ENCODE data around the gene ZNF619.
"Not testable (repeated sequence)": the region's sequence is repeated elsewhere in the genome, so short reads cannot be mapped to it uniquely, and the experiment has no call there.

ZNF619 gene

DNA sequence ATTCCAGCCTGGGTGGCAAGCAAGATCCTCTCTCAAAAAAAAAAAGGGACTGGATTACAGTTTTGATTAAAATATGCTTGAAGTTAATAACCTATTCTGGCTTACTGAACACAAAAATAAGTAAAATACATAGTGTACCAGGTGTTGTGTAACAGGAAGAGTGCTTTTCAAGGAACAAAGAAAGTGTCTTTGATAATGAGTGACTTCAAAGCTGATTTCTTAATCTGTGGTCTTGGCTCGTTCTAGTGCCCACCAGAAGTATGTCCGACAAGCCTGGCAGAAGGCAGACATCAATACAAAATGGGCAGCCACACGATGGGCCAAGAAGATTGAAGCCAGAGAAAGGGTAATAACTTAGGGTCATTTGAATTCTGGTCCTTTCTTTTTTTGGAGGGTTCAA lies 15.8 kb upstream of the ZNF619 start:
- Histone ChIP-seq H3K36me3 (peaks cover 74 to 86% (median 85%) of the 10 kb centered on the region in 11 experiments), H3K4me2 (peak overlapping the region in 8 of 11 experiments; percentile 2 to 94 (median 80); a peak in 11 of 22 replicates), H3K9ac (peak overlapping the region in 4 of 11 experiments; percentile 3 to 53 (median 16); a peak in 4 of 22 replicates), H3K27ac (peak overlapping the region in 1 of 11 experiments; percentile 12; a peak in 1 of 22 replicates), H3K4me1 (peaks cover 20 to 56% (median 46%) of the 10 kb centered on the region in 10 experiments), H3K27me3 (no peaks in the 10 kb centered on the region), H4K20me1 (peaks cover 25 to 90% (median 79%) of the 10 kb centered on the region in 11 experiments; a peak in 21 of 22 replicates), H3K9me3 (replicated peaks in 1 of 11) (no peaks in the 10 kb centered on the region), H3K4me3 (no peak overlapping the region)
- TF ChIP-seq Cebpa-rat (IDR thresholded peaks at IDR 0.05) = no peak

- not testable (repeated sequence) for H3K27me3 ChIP-seq; H3K9me3 ChIP-seq (replicated peaks in 1 of 11); H3K27ac ChIP-seq; H3K9ac ChIP-seq; H3K4me3 ChIP-seq
- Histone ChIP-seq H3K36me3 (peaks cover 82 to 100% (median 98%) of the 10 kb centered on the region in 11 experiments), H3K4me2 (peak overlapping the region in 1 of 11 experiments; percentile 11; a peak in 2 of 22 replicates), H3K4me1 (peaks cover 15 to 51% (median 41%) of the 10 kb centered on the region in 10 experiments), H4K20me1 (peaks cover 23 to 97% (median 94%) of the 10 kb centered on the region in 11 experiments; a peak in 21 of 22 replicates)
These were observed 14.1 kb upstream of the ZNF619 start for GRCh38 chr3:40462838-40463237.

DNA sequence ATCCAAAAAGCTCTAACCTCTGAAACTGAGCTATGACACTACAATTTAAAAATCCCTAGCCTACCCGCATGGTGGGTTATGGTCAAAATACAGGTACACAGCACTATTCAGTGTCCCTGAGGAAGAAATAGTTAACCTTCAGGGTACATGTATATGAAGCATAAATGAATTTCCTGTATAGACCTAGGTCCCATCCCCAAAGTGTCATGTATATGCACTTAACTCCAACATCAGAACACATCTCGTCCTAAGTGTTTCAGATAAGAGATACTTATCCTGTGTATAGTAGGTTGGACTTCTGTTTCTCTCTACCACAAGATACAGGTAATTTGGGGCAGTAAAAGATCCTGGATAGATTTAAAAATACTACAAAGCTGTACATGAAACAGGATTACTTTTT lies 13.3 kb upstream of the ZNF619 start:
- no peak overlapping the region for H3K4me3 ChIP-seq
- H3K9me3 ChIP-seq (replicated peaks in 1 of 11) = no peaks in the 10 kb centered on the region
- H3K27ac ChIP-seq = no peak overlapping the region
- H3K36me3 ChIP-seq = peaks cover 80 to 99% (median 95%) of the 10 kb centered on the region in 11 experiments
- H3K4me2 ChIP-seq = no peak overlapping the region; a peak in 1 of 22 replicates
- H3K27me3 ChIP-seq = no peaks in the 10 kb centered on the region
- no peak for TF ChIP-seq Cebpa-rat (IDR thresholded peaks at IDR 0.05)
- H3K9ac ChIP-seq = no peak overlapping the region
- H3K4me1 ChIP-seq = peaks cover 8 to 46% (median 36%) of the 10 kb centered on the region in 10 experiments
- peaks cover 15 to 96% (median 88%) of the 10 kb centered on the region in 11 experiments; a peak in 21 of 22 replicates for H4K20me1 ChIP-seq

DNA sequence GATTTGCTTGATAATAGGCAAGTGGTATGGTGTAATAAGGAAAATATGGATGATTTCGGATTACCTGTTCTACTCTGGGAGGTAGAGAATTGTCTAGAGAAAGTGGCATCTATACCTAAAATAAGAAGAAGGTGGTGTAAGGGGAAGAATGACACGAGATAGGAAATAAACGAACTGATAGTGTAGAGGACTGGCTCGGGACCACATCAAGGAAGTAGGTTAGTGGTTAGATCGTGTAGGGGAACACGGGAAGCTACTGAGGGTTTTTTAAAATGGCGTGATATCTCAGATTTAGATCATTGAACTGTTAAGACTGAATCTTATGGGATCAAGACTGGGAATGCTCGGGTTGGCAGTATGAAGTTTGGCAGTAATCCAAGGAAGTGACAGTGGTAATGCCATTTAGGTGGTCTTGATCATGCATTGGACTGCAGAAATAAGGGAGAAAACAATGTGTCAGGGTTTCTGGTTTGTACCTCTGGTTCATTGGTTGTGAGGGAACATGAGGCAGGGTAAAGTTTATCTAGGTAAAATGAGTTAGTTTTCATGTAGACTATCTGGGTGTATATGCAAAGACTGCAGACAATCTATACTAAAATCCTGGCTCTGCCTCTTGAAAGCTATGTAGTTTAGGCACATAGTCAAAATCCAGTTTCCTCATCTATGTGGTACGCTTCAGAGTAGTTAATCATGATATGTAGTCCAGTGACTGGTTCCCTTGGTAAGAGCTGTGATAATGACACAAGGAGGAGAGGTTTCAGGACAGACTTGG lies 12.4 kb upstream of the ZNF619 start:
- Histone ChIP-seq H3K36me3 (peaks cover 70 to 92% (median 86%) of the 10 kb centered on the region in 11 experiments), H3K4me3 (no peak overlapping the region)

DNA sequence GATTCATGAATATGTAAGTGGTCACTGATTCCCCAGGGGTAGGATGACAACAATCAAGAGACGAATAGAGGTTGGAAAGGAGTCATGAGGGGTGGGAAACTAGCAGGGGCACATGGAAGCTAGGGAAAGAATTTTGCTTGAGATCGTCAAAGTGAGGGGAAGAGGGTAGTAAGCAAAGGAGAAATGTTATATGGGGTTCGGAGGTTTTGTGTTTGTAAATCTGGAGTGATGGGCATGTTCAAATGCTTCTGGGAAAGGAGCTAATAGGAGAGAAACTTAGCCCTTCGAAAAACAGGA lies 11.9 kb upstream of the ZNF619 start:
- H3K27ac ChIP-seq = 0 out of 22 replicates have a peak overlapping the region, but pooled peaks of 1 of the 11 experiments have one; percentile 2
- peaks cover 6 to 81% (median 73%) of the 10 kb centered on the region in 11 experiments; a peak in 21 of 22 replicates for H4K20me1 ChIP-seq
- H3K36me3 ChIP-seq = peaks cover 66 to 87% (median 80%) of the 10 kb centered on the region in 11 experiments
- H3K4me3 ChIP-seq = no peak overlapping the region
- no peak for TF ChIP-seq Cebpa-rat (IDR thresholded peaks at IDR 0.05)
- peaks cover 0 to 33% (median 23%) of the 10 kb centered on the region in 10 experiments; a peak in 16 of 20 replicates for H3K4me1 ChIP-seq
- no peaks in the 10 kb centered on the region for H3K27me3 ChIP-seq
- H3K9ac ChIP-seq = no peak overlapping the region
- H3K9me3 ChIP-seq (replicated peaks in 1 of 11) = no peaks in the 10 kb centered on the region
- no peak overlapping the region for H3K4me2 ChIP-seq

More for the DNA sequence above, 12.4 kb upstream of the ZNF619 start:
- Histone ChIP-seq H3K4me2 (no peak overlapping the region; a peak in 1 of 22 replicates), H3K27me3 (no peaks in the 10 kb centered on the region), H4K20me1 (peaks cover 6 to 86% (median 79%) of the 10 kb centered on the region in 11 experiments; a peak in 21 of 22 replicates), H3K4me1 (peaks cover 0 to 37% (median 26%) of the 10 kb centered on the region in 10 experiments; a peak in 17 of 20 replicates), H3K9me3 (replicated peaks in 1 of 11) (no peaks in the 10 kb centered on the region), H3K27ac (peak overlapping the region in 2 of 11 experiments; percentile 2 to 7; a peak in 1 of 22 replicates), H3K9ac (peak overlapping the region in 1 of 11 experiments; percentile 3; a peak in 1 of 22 replicates)
- no peak for TF ChIP-seq Cebpa-rat (IDR thresholded peaks at IDR 0.05)

GRCh38 chr3:40465456-40465855 lies 11.5 kb upstream of the ZNF619 start:
- H3K27ac ChIP-seq = no peak overlapping the region
- peaks cover 0 to 29% (median 19%) of the 10 kb centered on the region in 10 experiments; a peak in 15 of 20 replicates for H3K4me1 ChIP-seq
- no peaks in the 10 kb centered on the region for H3K27me3 ChIP-seq
- H3K9me3 ChIP-seq (replicated peaks in 1 of 11) = no peaks in the 10 kb centered on the region
- H3K4me2 ChIP-seq = no peak overlapping the region
- peaks cover 6 to 77% (median 69%) of the 10 kb centered on the region in 11 experiments; a peak in 21 of 22 replicates for H4K20me1 ChIP-seq
- no peak overlapping the region for H3K9ac ChIP-seq
- peaks cover 62 to 83% (median 76%) of the 10 kb centered on the region in 11 experiments for H3K36me3 ChIP-seq
- no peak for TF ChIP-seq Cebpa-rat (IDR thresholded peaks at IDR 0.05)
- no peak overlapping the region for H3K4me3 ChIP-seq

DNA sequence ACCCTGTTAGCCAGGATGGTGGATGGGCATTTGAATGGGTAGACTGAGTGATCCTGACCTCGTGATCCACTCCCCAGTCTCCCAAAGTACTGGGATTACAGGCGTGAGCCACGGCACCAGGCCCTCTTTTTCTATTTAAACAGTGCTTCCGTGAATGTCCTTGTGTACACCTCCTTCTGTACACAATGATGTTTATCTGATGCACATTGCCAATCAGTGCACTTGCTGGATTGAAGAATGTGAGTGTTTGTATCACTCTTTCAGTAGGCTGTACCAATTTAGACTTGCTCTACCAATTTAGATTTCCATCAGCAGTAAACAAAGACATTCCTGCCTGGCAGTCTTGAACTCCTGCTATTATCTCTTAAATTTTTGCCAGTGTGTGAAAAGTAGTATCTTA lies 8.9 kb upstream of the ZNF619 start:
- no peaks in the 10 kb centered on the region for H3K9me3 ChIP-seq (replicated peaks in 1 of 11)
- H3K9ac ChIP-seq = no peak overlapping the region
- peaks cover 0 to 14% (median 8%) of the 10 kb centered on the region in 10 experiments; a peak in 7 of 20 replicates for H3K4me1 ChIP-seq
- no peak overlapping the region for H3K4me2 ChIP-seq
- no peaks in the 10 kb centered on the region for H3K27me3 ChIP-seq
- no peak overlapping the region for H3K27ac ChIP-seq
- TF ChIP-seq Cebpa-rat (IDR thresholded peaks at IDR 0.05) = no peak
- peaks cover 0 to 51% (median 44%) of the 10 kb centered on the region in 11 experiments; a peak in 20 of 22 replicates for H4K20me1 ChIP-seq
- H3K36me3 ChIP-seq = peaks cover 36 to 57% (median 51%) of the 10 kb centered on the region in 11 experiments
- no peak overlapping the region for H3K4me3 ChIP-seq

DNA sequence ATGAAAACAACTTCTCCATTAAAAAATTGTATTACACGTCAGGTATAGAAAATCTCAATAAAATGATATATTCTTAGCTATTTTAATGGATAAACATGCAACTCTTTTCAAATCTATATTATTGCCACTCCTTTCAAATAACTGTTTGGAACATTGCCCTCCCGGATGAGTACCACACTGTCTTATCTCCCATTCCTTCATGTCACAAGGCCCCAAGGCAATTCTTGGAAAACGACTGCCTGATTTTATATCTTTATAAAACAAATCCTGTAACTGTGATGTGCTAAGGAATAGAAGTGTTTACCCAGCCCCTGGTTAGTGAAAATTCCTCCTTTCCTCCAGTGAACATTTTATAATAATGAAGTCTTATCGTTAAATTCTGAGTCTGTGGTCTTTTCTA lies 6.2 kb upstream of the ZNF619 start:
- Histone ChIP-seq H3K9me3 (replicated peaks in 1 of 11) (no peaks in the 10 kb centered on the region), H4K20me1 (peaks cover 0 to 25% (median 17%) of the 10 kb centered on the region in 11 experiments; a peak in 13 of 22 replicates), H3K4me2 (no peak overlapping the region), H3K27ac (no peak overlapping the region), H3K4me1 (no peaks in the 10 kb centered on the region), H3K36me3 (peaks cover 11 to 30% (median 24%) of the 10 kb centered on the region in 11 experiments; a peak in 21 of 22 replicates), H3K9ac (no peak overlapping the region), H3K27me3 (no peaks in the 10 kb centered on the region), H3K4me3 (no peak overlapping the region)
- TF ChIP-seq Cebpa-rat (IDR thresholded peaks at IDR 0.05) = no peak

- H4K20me1 ChIP-seq = no peaks in the 10 kb centered on the region
- peak overlapping the region; percentile 71 to 98 (median 86) for H3K4me2 ChIP-seq
- no peaks in the 10 kb centered on the region for H3K27me3 ChIP-seq
- H3K9me3 ChIP-seq (replicated peaks in 1 of 11) = no peaks in the 10 kb centered on the region
- H3K36me3 ChIP-seq = peaks cover 23 to 45% (median 37%) of the 10 kb centered on the region in 11 experiments
- H3K9ac ChIP-seq = peak overlapping the region; percentile 84 to 93 (median 89)
- H3K4me3 ChIP-seq = peak overlapping the region; percentile 71 to 88 (median 76)
- H3K4me1 ChIP-seq = peaks cover 12 to 29% (median 21%) of the 10 kb centered on the region in 10 experiments
- TF ChIP-seq Cebpa-rat (IDR thresholded peaks at IDR 0.05) = no peak
- peak overlapping the region; percentile 83 to 94 (median 90); a peak in 19 of 22 replicates for H3K27ac ChIP-seq
These were observed 744 bp downstream of the ZNF619 start for GRCh38 chr3:40477666-40478065.

Measured in BLaER1 treated with 17β-estradiol and CSF1 and Interleukin-3, amounts not matched to agents 10 nM and 100 nM (cell line).